HG03521 (cell line): ENCODE measurements around the gene OR4F15.

ENCODE experiments used
- ATAC-seq: cut with Tn5 transposase; IDR thresholded peaks from one replicate; pipeline ENCODE4 v1.9.1; 2021; ENCODE audit warnings: mild to moderate bottlenecking, moderate library complexity; ENCODE audit not compliant: unreplicated experiment

OR4F15 gene

DNA sequence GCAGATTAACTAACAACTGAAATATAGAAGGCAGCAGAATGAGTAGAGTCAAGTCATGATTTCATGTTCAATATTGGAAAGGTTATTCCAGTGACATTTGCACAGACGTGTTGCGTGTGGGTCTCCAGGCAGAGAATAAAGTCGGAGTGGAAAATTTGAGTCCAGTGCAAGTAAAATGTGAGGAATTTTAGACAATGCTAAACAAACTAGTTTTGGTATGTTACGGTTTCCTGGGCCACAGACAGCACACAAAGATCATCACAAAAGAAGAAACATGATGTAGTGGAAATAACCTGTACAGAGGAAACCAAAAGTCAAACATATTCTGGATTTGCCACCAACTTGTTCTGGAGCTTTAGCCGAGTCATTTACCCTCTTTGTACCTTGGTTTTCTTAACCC, 8.3 kb upstream of the OR4F15 start:
- no peak for ATAC-seq

DNA sequence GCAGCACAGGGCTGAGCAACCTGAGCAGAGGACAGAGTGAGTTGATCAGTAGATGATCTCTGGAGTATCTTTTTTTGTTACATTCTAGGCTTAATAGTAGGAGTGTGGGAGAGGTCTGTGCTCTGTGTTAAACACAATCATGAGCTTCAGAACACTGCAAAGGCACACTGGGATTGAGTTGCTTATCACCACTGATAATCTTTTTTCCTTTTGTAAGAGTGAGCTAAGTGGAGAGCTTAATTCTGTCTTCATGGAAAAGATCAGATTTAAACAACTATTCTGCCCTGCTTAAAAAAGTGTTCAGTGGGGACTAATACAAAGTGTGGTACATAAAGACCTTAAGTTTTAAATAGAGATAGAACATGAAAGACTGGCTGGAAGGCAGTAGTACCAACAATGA, 7.6 kb upstream of the OR4F15 start:
- no peak for ATAC-seq

DNA sequence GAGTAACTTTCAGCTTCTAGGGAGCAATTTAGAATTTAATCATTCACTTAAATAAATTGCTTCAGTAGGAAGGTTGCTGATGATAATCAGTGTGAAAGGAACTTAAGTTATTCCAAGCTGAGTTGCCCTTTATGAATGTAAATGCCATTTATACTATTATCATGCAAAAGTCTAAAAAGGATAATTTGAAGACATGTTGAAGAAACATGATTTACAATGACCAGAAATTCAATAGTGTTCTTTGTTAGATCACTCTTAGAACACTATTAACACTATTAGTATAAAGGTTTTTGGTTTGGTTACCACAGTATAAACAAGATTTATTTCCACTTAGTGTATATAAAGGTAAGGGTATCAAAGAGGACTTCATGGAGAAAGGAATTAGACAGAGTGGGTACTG, 7.1 kb upstream of the OR4F15 start:
- no peak for ATAC-seq

DNA sequence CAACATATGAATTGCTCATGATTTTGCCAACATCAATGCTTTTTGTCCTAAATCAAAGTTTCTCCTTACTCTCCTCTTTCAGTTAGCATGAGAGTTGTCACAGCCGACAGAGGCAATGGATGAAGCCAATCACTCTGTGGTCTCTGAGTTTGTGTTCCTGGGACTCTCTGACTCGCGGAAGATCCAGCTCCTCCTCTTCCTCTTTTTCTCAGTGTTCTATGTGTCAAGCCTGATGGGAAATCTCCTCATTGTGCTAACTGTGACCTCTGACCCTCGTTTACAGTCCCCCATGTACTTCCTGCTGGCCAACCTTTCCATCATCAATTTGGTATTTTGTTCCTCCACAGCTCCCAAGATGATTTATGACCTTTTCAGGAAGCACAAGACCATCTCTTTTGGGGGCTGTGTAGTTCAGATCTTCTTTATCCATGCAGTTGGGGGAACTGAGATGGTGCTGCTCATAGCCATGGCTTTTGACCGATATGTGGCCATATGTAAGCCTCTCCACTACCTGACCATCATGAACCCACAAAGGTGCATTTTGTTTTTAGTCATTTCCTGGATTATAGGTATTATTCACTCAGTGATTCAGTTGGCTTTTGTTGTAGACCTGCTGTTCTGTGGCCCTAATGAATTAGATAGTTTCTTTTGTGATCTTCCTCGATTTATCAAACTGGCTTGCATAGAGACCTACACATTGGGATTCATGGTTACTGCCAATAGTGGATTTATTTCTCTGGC, 6.2 kb upstream of the OR4F15 start:
- ATAC-seq: no peak

DNA sequence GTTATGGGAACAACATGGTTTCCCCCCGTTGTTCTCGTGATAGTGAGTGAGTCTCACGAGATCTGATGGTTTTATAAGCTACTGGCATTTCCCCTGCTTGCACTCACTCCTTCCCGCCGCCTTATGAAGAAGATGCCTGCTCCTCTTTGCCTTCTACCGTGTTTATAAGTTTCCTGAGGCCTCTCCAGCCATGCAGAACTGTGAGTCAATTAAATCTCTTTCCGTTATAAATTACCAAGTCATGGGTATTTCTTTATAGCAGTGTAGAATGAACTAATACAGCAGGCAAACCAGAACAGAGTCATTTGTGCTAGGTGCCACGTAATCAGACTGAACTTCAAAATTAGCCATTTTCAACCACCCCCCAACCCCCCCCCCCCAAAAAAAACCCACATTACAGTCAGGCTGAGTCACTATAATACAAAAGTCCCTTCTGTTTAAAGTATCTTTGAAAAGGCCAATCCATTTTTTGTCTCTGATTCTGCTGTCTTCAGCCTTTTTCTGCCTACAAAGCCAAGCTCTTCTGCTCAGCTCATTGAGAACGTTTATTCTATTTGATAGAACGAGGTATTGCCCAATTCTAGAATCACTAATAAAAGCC, 4.6 kb upstream of the OR4F15 start:
- ATAC-seq: no peak

DNA sequence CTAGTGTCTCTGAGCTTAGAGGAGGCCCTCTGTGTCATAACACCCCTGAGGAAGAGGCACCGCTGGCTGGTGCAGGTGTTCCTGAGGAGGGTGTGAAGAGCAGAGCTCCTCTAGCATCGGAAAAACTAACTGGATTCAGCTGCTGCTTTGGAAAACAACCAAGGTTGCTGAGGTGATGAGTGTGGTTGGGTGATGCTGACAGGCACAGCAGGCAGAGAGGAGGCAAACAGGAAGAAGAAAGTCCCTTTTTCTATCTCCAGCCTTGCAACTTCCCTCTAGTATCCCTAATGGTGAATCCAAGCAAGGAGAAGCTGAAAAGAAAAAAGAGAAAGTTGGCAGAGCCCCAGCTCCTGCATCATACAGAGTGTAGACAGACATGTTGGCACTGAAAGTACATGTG, 3.8 kb upstream of the OR4F15 start:
- ATAC-seq: no peak

DNA sequence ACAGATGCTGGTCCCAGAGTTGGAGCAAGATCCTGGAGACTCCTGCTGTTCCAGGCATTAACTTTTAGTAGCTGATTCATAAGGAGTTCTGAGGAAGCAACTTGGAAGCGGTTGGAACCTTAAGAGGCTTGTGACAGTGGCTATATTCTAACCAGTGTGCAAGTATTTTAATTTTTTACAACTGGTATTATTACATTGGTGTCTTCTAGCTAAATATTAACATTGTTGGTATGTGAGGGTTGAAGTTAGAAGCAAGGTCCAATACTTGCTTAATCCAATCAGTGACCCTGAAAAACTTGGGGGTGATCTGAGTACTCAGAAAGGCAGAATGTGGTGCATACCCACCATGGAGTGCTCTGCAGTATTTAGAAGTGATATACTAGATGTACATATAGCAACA, 1.5 kb upstream of the OR4F15 start:
- no peak for ATAC-seq

DNA sequence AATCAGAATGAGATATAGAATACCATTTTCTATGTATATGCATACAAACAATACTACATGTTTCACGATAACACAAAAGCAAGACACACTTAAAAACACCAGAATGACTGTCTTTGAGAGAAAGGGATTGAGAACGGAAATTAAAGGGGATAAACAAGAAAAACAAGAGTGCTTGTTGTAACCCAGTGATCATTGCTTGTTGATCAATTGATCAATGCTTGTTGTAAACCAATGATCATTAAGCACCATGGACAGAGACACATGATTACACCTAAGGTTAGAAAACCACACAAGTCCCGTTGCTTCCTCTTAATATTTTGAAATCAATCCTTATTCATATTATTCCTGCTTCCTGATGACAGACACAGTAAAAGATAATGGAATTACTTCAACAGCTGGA, 1.1 kb upstream of the OR4F15 start:
- no peak for ATAC-seq

DNA sequence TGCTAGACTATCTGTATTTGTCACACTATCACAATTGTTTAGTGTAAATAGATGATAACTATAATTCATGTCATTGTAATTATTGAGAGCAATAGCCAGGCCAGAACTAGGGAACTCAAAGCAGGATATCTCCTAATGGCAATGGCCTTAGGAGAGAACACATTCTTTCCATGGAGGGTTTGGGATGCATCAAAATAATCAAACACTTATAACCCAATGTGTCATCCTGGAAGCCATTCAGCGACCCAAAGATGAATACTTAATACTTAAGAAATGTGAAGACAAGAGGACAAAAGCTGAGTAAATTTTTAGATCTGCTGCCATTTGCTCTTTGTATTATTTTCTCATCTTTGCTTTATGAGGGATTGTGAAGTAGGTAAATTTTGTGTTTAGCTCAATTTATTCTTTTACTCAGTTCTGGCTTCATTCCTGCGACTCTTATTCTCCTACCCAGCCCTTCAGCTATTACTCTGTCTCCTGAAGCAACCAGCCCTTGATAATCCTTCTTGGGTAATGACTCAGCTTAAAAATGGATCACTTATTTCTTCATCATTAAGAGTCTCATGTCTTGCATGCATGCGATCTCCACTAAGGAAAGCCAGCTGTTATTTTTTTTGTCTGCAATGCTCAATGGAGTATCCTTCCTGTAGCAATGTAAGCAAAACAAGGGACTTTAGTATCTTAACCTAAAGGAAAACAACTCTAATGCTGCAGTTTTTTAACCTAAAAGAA, 2.0 kb downstream of the OR4F15 start:
- ATAC-seq: no peak

DNA sequence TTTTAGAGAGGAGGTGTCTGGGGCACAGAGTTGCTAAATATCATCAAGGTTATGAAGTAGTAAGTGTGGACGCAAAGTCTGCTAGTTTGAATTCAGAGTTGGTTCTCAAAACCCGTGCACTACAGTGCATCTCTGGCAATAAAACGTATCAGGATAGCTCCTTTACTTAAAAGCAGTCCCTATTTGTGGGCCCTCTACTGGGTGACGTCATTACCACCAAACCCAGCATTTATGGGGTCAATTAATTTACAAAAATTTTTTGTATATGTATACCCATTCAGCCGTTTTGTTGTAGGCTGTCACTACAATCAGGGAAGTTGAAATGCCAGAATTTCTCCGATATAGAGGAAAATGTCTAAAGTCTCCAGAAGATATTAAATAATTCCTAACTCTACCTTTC, 8.8 kb downstream of the OR4F15 start:
- ATAC-seq: no peak

DNA sequence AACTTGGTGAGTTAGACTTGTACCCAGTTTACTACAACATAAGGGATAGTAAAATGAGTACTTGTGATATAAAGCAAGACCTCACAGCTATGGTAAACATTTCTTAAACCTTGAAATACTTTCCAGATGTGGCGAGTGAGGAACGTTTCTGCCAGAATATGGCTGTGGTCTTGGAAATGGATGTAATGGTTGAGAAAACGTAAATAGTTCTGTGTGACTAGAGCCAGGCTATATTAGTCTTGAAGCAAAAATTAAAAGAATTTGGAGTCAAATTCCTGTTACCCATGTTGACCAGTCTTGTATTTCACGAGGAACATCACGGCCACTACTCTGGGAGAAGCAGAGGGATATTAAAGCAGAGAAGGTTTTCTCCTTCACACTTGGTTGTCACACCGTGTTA, 15.3 kb downstream of the OR4F15 start:
- ATAC-seq: no peak

DNA sequence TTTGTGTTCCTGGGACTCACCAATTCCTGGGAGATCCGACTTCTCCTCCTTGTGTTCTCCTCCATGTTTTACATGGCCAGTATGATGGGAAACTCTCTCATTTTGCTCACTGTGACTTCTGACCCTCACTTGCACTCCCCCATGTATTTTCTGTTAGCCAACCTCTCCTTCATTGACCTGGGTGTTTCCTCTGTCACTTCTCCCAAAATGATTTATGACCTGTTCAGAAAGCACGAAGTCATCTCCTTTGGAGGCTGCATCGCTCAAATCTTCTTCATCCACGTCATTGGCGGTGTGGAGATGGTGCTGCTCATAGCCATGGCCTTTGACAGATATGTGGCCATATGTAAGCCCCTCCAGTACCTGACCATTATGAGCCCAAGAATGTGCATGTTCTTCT, 16.8 kb downstream of the OR4F15 start:
- ATAC-seq: no peak

DNA sequence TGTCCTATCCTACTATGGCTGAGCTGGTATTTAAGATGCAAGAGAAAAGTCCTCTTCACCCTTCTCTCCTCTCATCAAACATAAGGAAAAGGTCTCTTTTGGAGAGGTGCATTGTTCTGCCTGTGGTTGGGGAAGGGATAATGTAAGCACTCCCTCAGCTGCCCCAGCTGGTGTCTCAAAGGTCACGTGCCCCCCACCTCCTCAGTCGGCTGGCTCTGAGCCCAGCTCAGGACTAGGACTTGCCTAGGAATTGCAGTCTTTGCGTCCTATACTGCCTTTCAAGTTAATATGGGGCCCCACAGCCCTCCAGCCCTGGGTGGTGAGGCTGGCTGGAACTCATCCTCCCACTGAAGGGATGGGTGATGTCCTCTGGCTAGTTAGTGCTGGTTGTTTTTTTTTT, 29.7 kb downstream of the OR4F15 start:
- no peak for ATAC-seq

DNA sequence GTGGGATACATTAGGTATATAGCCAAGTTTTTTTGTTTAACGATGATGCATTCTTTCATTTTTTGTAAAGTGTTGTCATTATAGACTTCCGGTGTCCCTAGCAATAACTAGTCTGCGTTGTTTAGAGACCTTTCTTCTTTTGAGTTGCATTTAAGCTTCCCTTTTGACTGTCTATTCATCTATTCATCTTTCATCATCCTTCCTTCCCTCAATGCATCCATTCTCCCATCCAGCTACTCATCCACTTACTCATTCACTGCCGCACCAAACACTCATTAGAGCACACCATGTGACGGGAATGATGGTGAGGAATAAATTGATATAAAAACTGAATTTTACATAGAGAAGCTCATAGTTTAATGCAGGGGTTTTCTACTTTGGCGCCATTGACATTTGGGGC, 32.9 kb downstream of the OR4F15 start:
- ATAC-seq: no peak

DNA sequence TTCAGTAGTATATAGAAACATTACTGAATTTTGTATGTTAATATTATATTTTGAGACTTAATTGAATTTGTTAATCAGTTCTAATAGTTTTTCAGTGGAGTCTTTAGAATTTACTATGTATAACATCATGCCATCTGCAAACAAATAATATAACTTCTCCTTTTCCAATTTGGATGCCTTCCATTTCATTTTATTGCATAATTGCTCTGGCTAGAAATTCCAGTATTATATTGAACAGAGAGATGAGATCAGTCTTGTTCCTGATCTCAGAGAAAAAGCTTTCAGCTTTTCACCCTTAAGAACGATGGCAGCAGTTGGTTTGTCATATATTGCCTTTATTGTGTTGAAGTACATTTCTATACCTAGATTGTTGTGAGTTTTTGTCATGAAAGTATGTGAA, 40.4 kb downstream of the OR4F15 start:
- ATAC-seq: no peak
